ENCODE results near the gene LGALS9.
"Not testable (repeated sequence)": the region's sequence is repeated elsewhere in the genome, so short reads cannot be mapped to it uniquely, and the experiment has no call there.

LGALS9 gene

DNA sequence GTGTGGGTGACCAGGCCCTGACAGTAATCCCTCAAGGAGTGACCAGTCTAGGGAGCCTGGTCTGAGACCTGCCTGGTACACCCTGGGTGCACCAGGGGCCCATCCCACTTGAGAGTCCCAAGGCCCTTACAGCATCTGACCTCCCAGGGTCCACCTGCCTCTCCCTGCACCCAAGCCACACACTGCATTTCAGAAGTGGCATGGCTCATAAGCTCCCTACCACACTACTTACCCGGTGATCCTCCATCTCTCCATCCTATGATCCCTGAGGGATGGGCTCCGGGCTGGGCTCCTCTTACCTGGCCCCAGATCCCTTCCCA, 40.6 kb downstream of the LGALS9 start:
- POLR2A ChIA-PET: no interaction called here
- no peak for DNase-seq (ENCODE audit: low read depth, low spot score)
- CTCF ChIA-PET: interaction anchor here (0.9 kb wide), 1 partner anchor 17 kb away, joined by 3 read pairs; no protein-coding TSS in a partner anchor
- H3K4me3 ChIP-seq (ENCODE audit: low read depth, low read length): no peak overlapping the region
- TF ChIP-seq, protein P1, sequence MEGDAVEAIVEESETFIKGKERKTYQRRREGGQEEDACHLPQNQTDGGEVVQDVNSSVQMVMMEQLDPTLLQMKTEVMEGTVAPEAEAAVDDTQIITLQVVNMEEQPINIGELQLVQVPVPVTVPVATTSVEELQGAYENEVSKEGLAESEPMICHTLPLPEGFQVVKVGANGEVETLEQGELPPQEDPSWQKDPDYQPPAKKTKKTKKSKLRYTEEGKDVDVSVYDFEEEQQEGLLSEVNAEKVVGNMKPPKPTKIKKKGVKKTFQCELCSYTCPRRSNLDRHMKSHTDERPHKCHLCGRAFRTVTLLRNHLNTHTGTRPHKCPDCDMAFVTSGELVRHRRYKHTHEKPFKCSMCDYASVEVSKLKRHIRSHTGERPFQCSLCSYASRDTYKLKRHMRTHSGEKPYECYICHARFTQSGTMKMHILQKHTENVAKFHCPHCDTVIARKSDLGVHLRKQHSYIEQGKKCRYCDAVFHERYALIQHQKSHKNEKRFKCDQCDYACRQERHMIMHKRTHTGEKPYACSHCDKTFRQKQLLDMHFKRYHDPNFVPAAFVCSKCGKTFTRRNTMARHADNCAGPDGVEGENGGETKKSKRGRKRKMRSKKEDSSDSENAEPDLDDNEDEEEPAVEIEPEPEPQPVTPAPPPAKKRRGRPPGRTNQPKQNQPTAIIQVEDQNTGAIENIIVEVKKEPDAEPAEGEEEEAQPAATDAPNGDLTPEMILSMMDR (IDR thresholded peaks at IDR 0.05; ENCODE audit: insufficient read depth, low read length, missing control alignments): no peak

DNA sequence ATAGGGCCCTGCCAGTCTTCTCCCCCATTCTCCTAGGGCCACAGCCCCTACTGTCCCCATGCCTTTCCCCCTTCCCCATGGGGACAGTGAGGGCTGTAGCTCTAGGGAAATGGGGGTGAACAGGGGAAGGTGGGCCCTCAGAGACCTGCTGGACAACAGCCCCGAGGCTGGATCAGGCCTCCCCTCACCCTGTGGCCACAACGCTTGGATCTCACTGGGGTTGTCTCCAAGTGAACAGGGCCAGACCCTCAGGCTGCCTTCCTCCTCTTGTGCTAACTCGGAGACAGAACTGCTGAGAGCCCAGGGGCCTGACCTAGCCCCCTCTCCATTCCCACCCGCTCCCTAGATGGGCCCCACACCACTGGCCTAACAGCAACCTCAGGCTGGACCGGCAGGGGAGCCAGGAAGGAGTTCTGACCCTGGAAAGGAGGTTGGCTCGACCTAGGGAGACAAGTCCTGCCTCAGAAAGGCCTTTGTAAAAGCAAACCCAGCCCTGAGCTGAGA, 41.0 kb downstream of the LGALS9 start:
- DNase-seq (ENCODE audit: low read depth, low spot score); CTCF ChIA-PET; H3K4me3 ChIP-seq (ENCODE audit: low read depth, low read length); POLR2A ChIA-PET: not testable (repeated sequence)

DNA sequence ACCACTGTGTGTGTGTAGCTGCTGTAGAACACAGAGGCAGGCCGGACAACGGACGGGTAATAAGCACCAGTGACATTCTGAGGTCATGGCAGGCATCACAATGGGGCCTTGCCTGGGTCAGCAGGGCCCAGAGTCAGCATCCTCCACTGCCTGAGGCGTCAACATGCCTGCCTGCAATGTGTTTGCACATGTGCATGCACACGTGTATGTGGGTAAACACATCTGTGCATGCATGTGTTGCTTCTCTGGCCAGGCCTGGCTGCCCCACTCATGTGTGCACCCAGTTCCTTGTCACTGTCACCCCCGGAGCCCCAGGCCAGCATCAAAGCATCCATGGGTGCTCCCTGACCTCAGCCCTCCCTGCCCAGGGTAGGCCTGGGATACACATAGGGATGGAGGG, 43.3 kb downstream of the LGALS9 start:
- TF ChIP-seq, protein P1 (IDR thresholded peaks at IDR 0.05; ENCODE audit: insufficient read depth, low read length, missing control alignments): no peak
- CTCF ChIA-PET: no interaction called here
- no peak overlapping the region for H3K4me3 ChIP-seq (ENCODE audit: low read depth, low read length)
- DNase-seq (ENCODE audit: low read depth, low spot score): no peak
- POLR2A ChIA-PET: no interaction called here

DNA sequence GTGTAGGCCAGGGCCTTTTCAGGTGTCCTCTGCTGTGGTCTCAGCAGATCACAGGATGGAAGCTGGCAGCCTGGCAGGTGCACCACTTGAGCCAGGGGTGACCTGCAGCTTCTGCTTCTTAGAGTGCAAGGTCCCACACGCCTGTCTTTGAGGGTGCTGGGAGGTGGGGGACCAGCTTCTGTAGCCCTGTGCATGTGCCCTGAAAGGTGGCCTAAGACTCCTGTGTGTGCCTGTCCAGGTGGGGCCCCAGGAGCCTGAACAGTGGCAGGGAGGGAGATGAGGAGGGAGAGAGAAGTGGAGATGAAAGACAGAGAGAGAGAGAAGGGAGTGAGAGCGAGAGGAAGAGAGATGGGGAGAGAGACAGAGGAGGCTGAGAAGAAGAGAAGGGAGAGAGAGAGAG, 46.2 kb downstream of the LGALS9 start:
- CTCF ChIA-PET: no interaction called here
- TF ChIP-seq, protein P1 (IDR thresholded peaks at IDR 0.05; ENCODE audit: insufficient read depth, low read length, missing control alignments): no peak
- H3K4me3 ChIP-seq (ENCODE audit: low read depth, low read length): no peak overlapping the region

DNA sequence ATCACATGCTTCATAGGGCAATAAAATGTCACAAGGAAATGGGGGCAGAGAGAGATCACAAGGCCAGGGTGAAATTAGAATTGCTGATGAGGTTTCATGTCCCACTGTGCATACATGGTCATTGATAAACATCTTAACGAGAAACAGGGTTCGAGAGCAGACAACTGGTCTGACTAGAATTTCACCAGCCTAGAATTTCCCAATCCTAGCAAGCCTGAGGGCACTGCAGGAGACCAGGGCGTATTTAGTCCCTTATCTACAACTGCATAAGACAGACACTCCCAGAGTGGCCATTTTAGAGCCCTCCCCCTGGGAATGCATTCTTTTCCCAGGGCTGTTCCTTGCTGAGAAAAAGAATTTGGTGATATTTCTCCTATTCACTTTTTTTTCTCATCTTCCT, 55.3 kb downstream of the LGALS9 start:
- POLR2A ChIA-PET; DNase-seq (ENCODE audit: low read depth, low spot score); H3K4me3 ChIP-seq (ENCODE audit: low read depth, low read length); CTCF ChIA-PET: not testable (repeated sequence)

More for the DNA sequence above, 46.2 kb downstream of the LGALS9 start:
- no peak for DNase-seq (ENCODE audit: low read depth, low spot score)
- POLR2A ChIA-PET: no interaction called here

DNA sequence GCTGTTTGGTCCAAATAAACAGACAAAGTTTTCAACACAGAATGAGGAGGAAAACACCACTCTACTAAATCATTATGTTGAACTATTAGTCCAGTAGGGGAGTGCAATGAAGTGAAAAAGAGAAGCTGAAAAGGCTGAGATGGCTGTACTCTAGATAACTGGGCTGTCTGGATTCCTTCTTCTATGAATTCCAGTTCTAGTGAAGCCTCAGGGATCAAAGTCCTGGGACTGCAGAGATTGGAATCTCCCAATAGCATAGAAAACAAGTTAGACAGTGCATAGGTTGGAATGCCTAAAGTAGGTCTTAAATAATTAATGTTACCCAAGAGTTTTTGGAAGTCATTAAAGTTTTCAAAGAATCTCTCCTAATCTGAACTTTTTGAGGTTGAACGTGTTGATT, 59.9 kb downstream of the LGALS9 start:
- DNase-seq (ENCODE audit: low read depth, low spot score): no peak
- ChIA-PET POLR2A (no interaction called here), CTCF (no interaction called here)
- TF ChIP-seq, protein P1 (IDR thresholded peaks at IDR 0.05; ENCODE audit: insufficient read depth, low read length, missing control alignments): no peak
- no peak overlapping the region for H3K4me3 ChIP-seq (ENCODE audit: low read depth, low read length)

DNA sequence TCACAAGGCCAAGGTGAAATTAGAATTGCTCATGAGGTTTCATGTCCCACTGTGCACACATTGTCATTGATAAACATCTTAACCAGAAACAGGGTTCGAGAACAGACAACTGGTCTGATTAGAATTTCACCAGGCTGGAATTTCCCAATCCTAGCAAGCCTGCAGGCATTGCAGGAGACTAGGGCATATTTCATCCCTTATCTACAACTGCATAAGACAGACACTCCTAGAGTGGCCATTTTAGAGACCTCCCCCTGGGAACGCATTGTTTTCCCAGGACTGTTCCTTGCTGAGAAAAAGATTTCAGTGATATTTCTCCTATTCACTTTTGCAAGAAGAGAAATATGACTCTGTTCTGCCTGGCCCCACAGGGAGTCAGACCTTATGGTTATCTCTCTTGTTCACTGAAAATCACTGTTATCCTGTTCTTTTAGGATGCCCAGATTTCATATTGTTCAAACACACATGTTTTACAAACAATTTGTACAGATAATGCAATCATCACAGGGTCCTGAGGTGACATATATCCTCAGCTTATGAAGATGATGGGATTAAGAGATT, 64.3 kb downstream of the LGALS9 start:
- H3K4me3 ChIP-seq (ENCODE audit: low read depth, low read length); POLR2A ChIA-PET; DNase-seq (ENCODE audit: low read depth, low spot score); CTCF ChIA-PET: not testable (repeated sequence)

Measured in AG04449 (cell line).